B cell (primary cell): Measurements from ENCODE around the gene ECE2.

ENCODE experiments used
- CTCF ChIP-seq: fragments of 200-600 bp; IDR thresholded peaks from one replicate; pipeline ENCODE4 v1.8.0; 2022; ENCODE audit warnings: antibody characterized with exemption, mild to moderate bottlenecking
- EZH2 ChIP-seq: IDR thresholded peaks from 2 replicates; pipeline ENCODE4 v1.6.1; 2012; ENCODE audit warnings: borderline replicate concordance, low read depth, mild to moderate bottlenecking, moderate library complexity, low read length; ENCODE audit not compliant: insufficient read depth, poor library complexity, severe bottlenecking

GRCh38 chr3:184236636-184237035 lies 39.2 kb upstream of the ECE2 start:
- no peak for TF ChIP-seq CTCF
- TF ChIP-seq EZH2: no peak
